ES-I3 (cell line): ENCODE measurements around the gene FCHO1.
A peak's percentile ranks its signal among the peaks of the same experiment; 100 is the strongest.
"Not testable (repeated sequence)": the region's sequence is repeated elsewhere in the genome, so short reads cannot be mapped to it uniquely, and the experiment has no call there.

Experiments
- H3K36me3 ChIP-seq: 2 replicates; pipeline ENCODE4 v1.6.1; 2013; ENCODE audit warnings: mild to moderate bottlenecking, low read length, control low read depth, moderate library complexity; ENCODE audit not compliant: insufficient read depth
- H3K4me1 ChIP-seq: 2 replicates; pipeline ENCODE4 v1.6.1; 2013; ENCODE audit warnings: mild to moderate bottlenecking, control low read depth, low read length; ENCODE audit not compliant: insufficient read depth
- H3K9ac ChIP-seq: 2 replicates; pipeline ENCODE4 v1.6.1; 2013; ENCODE audit warnings: low read depth, mild to moderate bottlenecking, low read length, moderate library complexity
- H3K9me3 ChIP-seq: 2 replicates; pipeline ENCODE4 v1.6.1; 2013; ENCODE audit warnings: mild to moderate bottlenecking, low read length, moderate library complexity; ENCODE audit not compliant: control insufficient read depth, insufficient read depth

The FCHO1 gene

DNA sequence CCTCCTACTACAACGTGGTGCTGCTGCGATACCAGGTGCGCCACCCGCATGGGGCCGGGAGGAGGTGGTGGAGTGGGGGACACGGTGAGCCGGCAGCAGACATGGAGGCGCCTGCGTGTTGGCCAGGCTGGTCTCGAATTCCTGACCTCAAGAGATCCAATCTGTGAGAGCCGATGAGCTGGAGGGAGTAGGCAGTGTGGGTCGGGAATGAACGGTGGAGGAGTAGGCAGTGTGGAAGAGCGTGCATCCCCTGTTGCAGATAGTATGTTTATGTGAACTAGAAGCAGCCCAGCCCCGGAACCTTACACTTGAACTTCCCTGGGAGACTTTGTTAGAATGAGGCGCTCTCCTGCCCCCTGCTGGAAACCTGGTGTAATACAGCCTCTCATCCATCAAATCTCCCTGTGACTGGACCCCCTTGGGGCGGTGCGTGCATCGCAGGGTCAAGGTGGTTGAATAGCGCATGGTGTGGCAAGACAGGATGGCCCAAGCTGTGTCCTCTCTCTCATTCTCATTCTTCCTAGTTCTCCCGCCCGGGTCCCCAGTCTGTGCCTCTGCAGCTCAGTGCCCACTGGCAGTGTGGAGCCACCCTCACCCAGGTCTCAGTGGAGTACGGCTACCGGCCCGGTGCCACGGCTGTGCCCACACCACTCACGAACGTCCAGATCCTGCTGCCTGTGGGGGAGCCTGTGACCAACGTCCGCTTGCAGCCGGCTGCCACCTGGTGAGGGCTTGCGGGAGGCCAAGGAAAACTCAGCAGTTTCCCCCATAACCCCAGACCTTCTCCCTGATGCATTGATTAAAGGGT is 33.1 kb downstream of the FCHO1 start:
- H3K36me3 ChIP-seq, result no peaks in the 10 kb centered on the region
- H3K9me3 ChIP-seq, result no peaks in the 10 kb centered on the region
- no peak overlapping the region for H3K9ac ChIP-seq
- H3K4me1 ChIP-seq, result peaks cover 3% of the 10 kb centered on the region; the same call in 1 of the 2 replicates

DNA sequence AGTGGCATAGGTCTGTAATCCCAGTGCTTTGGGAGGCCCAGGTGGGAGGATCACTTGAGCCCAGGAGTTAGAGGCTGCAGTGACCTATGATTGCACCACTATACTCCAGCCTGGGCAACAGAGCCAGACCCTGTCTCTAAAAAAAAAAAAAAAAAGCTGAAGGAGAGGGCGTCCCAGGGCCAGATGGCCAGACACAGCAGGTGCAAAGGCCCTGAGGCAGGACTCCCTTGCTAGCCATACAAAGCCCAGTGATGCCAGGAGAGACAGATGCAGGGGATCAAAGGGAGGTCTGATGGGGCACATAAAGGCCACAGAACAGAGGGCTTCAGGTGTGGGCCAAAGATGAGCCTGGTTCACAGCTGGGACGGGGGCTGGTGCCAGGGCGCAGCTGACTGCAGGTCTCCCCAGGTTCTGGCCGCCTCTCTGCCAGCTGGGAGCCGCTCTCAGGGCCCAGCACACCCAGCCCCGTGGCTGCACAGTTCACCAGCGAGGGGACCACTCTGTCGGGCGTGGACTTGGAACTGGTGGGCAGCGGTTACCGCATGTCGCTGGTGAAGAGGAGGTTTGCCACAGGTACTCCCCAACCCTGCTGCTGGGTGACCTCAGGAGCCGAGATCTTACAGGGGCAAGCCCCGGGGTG is 36.1 kb downstream of the FCHO1 start:
- no peak overlapping the region for H3K9ac ChIP-seq

DNA sequence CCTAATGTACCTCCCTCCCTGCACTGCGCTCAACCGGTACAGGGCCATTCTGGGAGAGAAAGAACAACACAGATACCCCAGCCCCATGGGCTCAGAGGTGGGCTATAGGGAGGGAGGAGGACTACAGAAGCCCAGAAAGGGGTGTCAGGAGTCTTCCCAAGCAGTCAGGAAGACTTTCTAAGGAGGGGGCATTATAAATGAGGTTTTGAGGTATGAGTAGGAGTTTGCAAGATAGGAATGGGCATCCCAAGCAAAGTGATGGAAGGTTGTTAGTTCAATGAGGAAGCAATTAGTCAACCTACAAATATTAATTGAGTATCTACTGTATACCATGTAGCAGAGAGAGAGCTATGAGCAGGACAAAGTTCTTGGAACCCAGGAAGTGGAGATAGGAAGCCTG is 37.4 kb downstream of the FCHO1 start:
- peaks cover 7% of the 10 kb centered on the region; the same call in 1 of the 2 replicates for H3K4me1 ChIP-seq
- H3K36me3 ChIP-seq, result no peaks in the 10 kb centered on the region
- no peak overlapping the region for H3K9ac ChIP-seq
- no peaks in the 10 kb centered on the region for H3K9me3 ChIP-seq

More for the DNA sequence above, 36.1 kb downstream of the FCHO1 start:
- peaks cover 7% of the 10 kb centered on the region; the same call in 1 of the 2 replicates for H3K4me1 ChIP-seq
- no peaks in the 10 kb centered on the region for H3K9me3 ChIP-seq
- H3K36me3 ChIP-seq, result no peaks in the 10 kb centered on the region

DNA sequence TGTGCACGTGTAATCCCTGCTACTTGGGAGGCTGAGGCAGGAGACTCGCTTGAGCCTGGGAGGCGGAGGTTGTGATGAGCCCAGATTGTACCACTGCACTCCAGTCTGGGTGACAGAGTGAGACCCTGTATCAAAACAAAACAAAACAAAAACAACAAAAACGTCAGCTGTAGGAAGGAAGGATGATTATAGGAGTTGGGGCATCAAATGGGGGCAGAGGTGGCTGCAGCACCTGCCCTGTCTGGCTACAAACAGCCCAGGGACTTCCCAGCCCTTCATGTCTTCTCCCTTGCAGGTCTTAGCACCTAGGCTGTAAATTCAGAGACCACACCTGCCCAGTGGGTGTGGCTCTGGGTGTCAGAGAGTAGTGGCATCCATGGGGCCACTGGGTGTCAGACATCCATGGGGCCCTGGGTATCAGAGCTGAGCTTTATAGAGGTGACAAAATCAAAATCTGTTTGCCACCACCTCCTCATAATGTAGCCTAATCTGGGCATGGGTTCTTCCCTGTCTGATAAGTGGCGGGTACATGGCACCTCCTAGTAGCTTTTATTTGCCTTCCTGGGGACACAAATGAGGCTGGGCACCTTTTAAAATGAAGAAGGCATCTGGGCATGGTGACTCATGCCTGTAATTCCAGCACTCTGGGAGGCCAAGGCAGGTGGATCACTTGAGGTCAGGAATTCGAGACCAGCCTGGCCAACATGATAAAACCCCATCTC is 38.9 kb downstream of the FCHO1 start:
- no peaks in the 10 kb centered on the region for H3K36me3 ChIP-seq
- H3K9ac ChIP-seq, result no peak overlapping the region
- H3K4me1 ChIP-seq, result 0 out of 2 replicates have a peak, but pooled peaks cover 4% of the 10 kb centered on the region
- H3K9me3 ChIP-seq, result no peaks in the 10 kb centered on the region

DNA sequence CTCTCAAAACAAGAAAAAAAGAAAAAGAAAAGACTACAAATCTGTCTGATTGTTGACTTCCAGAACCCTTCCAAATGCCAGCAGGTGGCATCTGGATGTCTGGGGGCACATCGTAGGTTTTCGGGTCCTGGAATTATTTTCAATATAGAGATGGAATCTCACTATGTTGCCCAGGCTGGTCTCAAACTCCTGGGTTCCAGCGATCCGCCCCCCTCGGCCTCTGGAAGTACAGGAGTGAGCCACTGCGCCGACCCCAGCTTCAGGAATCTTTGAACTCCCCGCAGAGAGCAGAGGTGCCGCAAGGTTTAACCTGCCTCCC is 43.1 kb downstream of the FCHO1 start:
- Histone ChIP-seq H3K36me3 (no peaks in the 10 kb centered on the region), H3K9ac (peak overlapping the region; percentile 61; the same call in 1 of the 2 replicates), H3K9me3 (no peaks in the 10 kb centered on the region), H3K4me1 (0 out of 2 replicates have a peak, but pooled peaks cover 4% of the 10 kb centered on the region)

DNA sequence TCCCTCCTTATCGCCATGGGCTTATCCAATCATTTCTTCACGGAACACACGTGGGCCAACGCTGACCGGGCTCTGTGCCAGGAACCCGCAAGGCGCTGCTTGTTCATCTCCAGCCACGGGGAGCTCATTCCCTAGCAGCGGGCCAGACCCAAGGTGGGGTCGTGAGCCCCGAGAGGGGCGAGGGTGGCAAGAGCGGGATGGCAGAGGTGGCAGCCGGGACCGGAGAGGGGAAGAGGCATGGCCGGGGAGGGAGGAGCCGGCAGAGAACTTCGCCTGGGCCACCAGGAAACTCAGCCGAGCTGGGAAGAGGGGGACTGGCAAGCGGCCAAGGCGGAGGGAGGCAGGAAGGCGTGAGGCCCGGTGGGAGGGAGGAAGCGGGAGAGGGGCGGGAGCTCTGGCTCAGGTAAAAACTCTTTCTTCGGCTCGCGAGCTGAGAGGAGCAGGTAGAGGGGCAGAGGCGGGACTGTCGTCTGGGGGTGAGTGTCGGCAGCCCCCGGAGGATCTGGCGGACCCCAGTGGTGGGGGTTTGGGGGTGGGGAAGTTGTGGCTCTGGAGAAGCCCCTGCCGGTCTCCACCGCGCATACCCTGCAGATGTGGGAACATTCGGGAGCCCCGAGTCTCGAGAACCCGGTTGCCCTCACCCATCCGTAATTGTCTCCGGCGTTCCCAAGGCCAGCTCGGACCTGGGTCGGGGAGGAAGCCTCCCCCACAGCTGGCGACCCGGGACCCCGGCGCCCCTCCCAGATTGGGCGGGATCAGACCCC is 43.6 kb downstream of the FCHO1 start, which contains the start of gene B3GNT3:
B3GNT3 (plus strand) TSS at position 408 of the 764 bp plus-strand sequence. CDS start 12,670 bp downstream, outside the sequence.
- Histone ChIP-seq H3K9ac (peak within 1 kb of the TSS; percentile 61), H3K36me3 (no peaks in the 10 kb centered on the region), H3K4me1 (0 out of 2 replicates have a peak, but pooled peaks cover 4% of the 10 kb centered on the region), H3K9me3 (no peaks in the 10 kb centered on the region)

DNA sequence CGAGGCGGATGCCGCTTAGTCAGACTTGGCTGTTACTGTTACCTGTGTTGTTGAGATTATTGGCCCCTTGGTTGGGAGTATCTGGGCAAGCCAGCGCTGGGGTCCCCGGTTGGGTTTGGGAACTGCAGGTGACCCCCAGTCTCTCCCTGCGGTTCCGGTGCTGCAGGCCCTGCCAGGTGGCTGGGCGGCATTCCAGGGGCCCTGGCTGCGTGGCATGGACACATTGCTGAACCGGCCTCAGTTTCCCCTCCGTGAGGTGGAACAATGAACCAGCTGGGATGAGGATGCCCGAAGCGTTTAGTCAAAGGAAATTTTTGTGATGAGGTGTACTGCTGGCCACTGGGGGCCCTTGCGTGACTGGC is 44.2 kb downstream of the FCHO1 start:
- Histone ChIP-seq H3K4me1 (0 out of 2 replicates have a peak, but pooled peaks cover under 1% of the 10 kb centered on the region), H3K9ac (peak overlapping the region; percentile 61), H3K9me3 (no peaks in the 10 kb centered on the region), H3K36me3 (no peaks in the 10 kb centered on the region)

DNA sequence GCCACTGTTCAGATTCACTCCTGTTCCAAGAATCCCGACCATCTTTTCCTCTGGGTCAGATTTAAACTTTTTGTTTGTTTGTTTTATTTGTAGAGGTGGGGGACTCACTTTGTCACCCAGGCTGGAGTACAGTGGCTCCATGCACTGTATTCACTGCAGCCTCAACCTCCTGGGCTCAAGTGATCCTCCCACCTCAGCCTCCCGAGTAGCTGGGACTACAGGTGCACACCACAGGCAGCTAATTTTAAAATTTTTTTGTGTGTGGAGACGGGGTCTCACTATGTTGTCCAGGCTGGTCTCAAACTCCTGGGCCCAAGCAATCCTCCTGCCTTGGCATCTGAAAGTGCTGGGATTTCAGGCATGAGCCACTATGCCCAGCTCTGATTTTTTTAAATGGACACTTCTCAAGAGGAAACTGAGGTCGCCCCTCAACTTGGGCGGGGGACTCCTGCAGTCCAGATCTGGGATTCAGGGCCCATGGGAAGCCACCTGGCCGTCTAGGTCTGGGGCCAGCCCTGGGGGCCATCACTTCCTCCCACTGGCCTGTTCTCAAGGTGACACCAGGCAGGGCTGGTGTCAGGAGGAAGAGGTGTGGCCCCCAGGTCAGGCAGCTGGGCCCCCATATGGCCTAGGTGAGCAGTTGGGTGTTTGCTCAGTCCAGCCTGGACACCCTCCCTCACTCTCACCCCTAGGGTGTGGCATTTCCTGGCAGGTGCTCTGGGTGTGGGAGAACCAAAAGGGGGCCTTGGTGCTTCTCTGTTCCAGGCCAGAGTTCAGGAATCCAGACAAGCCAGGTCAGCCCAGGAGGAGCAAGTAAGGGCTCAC is 44.9 kb downstream of the FCHO1 start:
- Histone ChIP-seq H3K9ac (no peak overlapping the region; the same call in 1 of the 2 replicates), H3K36me3 (no peaks in the 10 kb centered on the region), H3K4me1 (no peaks in the 10 kb centered on the region)

DNA sequence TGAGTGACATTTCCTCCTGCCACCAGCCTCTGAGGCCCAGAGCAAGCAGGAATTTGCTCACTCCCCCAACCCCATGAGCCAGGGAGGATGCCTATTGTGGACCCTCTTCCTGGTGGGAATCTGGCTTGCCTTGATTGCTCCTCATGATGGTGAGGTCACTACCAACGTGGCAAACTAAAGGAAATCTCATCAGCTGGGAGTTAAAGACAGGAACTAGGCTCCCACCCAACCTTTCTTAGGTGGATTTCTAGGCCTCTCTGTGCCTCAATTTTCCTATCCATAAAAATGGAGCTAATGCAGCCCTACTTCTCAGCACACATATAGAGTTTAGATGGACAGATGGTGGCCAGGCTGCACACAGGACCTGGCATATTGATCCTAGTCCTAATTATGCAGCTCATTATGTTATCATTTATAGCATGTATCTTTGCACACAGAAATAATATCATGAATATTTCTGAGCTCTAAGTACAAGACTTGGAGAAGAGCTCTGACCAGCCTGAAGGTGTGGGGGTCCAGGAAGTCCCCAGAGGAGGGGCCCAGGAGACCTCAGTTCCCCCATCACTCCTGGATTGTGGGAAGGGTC is 45.7 kb downstream of the FCHO1 start:
- H3K4me1 ChIP-seq, result no peaks in the 10 kb centered on the region

More for the DNA sequence above, 44.9 kb downstream of the FCHO1 start:
- no peaks in the 10 kb centered on the region for H3K9me3 ChIP-seq

DNA sequence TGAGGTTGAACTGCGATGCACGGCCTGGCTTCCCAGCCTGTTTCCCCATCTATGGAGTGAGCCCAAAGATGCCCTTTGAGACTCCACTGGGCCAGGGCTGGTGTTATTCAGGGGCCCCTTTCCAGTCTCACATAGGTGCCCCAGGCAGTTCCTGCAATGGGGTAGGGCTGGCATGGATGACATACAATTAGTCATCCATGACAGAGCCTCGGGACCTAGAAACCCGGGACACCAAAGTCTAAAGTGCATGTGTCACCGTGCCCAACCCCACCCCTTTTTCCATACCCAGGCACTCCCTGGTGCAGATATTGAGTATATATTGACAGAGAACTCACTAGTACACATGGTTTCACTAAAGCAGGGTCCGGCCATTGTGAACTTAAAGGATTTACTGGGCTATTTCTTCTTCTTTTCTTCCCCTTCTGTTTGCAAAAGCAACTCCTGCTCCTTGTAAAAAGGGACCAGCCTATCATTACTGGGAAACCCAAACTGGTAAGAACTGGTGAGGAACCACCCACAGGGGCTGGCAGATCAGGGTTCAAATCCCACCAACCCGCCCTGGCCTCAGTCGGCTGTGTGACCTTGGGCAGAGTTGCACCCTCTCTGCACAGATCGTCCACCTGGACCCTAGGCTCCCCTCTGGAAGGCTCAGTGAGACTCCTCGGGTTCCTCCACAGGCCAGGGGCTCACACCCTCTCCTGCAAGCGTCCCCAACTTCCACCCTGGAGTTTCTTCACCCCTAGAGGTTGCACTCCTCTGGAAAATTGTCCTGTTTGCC is 46.3 kb downstream of the FCHO1 start:
- H3K4me1 ChIP-seq, result no peaks in the 10 kb centered on the region
- no peak overlapping the region for H3K9ac ChIP-seq
- no peaks in the 10 kb centered on the region for H3K9me3 ChIP-seq
- H3K36me3 ChIP-seq, result no peaks in the 10 kb centered on the region

More for the DNA sequence above, 45.7 kb downstream of the FCHO1 start:
- H3K36me3 ChIP-seq, result no peaks in the 10 kb centered on the region
- no peak overlapping the region for H3K9ac ChIP-seq
- no peaks in the 10 kb centered on the region for H3K9me3 ChIP-seq

DNA sequence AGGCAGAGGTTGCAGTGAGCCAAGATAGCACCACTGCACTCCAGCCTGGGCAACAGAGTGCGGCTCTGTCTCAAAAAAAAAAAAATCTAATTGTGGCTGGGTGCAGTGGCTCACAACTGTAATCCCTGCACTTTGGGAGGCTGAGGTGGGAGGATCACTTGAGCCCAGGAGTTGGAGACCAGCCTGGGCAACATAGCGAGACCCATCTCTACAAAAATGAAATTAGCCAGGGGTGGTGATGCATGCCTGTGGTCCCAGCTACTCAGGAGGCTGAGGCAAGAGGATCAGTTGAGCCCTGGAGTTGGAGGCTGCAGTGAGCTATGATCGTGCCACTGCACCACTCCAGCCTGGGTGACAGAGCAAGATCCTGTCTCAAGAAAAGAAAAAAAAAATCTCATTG is 47.3 kb downstream of the FCHO1 start:
- not testable (repeated sequence) for H3K9me3 ChIP-seq, H3K4me1 ChIP-seq, H3K36me3 ChIP-seq, H3K9ac ChIP-seq

DNA sequence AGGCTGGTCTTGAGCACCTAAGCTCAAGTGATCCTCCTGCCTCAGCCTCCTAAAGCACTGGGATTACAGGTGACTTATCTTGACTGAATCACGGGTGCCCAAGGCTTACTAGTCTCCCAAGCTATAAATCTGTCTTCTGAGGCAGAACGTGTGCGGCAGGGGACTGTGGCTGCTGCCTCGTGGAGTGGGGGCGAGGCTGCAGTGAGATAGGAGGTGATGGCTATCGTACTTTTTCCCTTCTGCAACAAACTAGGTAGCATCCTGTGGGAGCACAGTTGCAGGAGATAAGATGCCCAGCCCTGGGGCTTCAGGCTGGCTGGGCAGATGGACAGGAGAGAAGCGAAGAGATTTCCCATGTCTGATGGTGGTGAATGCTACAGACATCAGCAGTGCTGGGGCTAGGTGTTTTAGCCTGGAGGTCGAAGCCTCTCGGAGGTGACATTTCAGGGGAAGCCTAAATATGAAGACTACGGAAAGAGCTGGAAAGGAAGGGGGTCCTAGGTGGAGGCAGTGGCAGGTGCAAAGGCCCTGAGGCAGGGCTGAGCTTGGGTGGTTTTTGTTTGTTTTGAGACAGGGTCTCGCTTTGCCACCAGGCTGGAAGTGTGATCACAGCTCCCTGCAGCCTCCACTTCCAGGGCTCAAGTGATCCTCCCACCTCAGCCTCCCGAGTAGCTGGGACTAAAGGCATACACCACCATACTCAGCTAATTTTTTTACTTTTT is 51.0 kb downstream of the FCHO1 start:
- Histone ChIP-seq H3K9me3 (no peaks in the 10 kb centered on the region), H3K4me1 (no peaks in the 10 kb centered on the region), H3K9ac (no peak overlapping the region), H3K36me3 (no peaks in the 10 kb centered on the region)
